ENCODE data around the gene ERAP2. TPM values are rescaled to one million over a fixed set of nuclear protein-coding genes. Genes with fewer than 3 reads are reported as not detected.

Gene ERAP2
- total RNA-seq, 1 experiment from 2014 or later, result 4.5 TPM

DNA sequence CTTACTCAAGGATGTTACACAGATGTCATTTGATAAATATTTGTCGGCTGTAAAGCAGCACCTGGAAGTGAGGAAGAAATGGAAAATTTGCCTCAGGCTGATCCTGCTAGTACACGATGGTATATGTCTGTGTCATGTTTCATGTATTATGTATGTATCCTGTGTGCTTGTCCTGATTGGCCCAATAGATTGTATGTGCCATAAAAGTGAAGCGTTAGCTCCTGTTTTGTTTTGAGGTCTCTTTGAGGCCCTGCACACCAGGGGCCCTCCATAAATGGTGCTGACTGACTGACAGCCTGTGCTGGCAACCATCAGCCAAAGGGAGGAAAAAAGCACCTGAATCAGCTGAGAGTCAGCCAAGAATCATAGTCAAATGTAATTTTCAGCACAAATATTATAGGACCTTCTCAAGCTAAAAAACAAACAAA lies 47.7 kb downstream of the ERAP2 start:
- no TSS peak for BruUV-seq (replicated peaks)
- no peaks in the 10 kb centered on the region for H3K4me1 ChIP-seq
- H3K4me1 Mint-ChIP-seq (ENCODE audit: low read depth, unreplicated experiment), result no peaks in the 10 kb centered on the region
- no peak overlapping the region for H3K27ac Mint-ChIP-seq (ENCODE audit: unreplicated experiment)
- intact Hi-C loops (cut with micrococcal nuclease; ENCODE audit: unreplicated experiment), result no loop called here
- POLR2A ChIA-PET, result no interaction called here
- H3K36me3 Mint-ChIP-seq (ENCODE audit: insufficient read depth, unreplicated experiment), result no peaks in the 10 kb centered on the region
- no peaks in the 10 kb centered on the region for H3K9me3 Mint-ChIP-seq (ENCODE audit: unreplicated experiment)
- H3K36me3 ChIP-seq (ENCODE audit: control insufficient read depth, insufficient read depth, low read length), result no peaks in the 10 kb centered on the region
- CTCF ChIA-PET, result no interaction called here
- DNase-seq, result no peak
- H3K4me3 ChIP-seq (ENCODE audit: low read depth, low read length), result no peak overlapping the region
- H3K4me3 Mint-ChIP-seq (ENCODE audit: unreplicated experiment), result no peak overlapping the region
- H3K27me3 Mint-ChIP-seq (ENCODE audit: insufficient read depth, unreplicated experiment), result no peaks in the 10 kb centered on the region
- H3K27me3 ChIP-seq (replicated peaks; ENCODE audit: control insufficient read depth, insufficient read depth, low read length), result no peaks in the 10 kb centered on the region
- TF ChIP-seq, protein P1, sequence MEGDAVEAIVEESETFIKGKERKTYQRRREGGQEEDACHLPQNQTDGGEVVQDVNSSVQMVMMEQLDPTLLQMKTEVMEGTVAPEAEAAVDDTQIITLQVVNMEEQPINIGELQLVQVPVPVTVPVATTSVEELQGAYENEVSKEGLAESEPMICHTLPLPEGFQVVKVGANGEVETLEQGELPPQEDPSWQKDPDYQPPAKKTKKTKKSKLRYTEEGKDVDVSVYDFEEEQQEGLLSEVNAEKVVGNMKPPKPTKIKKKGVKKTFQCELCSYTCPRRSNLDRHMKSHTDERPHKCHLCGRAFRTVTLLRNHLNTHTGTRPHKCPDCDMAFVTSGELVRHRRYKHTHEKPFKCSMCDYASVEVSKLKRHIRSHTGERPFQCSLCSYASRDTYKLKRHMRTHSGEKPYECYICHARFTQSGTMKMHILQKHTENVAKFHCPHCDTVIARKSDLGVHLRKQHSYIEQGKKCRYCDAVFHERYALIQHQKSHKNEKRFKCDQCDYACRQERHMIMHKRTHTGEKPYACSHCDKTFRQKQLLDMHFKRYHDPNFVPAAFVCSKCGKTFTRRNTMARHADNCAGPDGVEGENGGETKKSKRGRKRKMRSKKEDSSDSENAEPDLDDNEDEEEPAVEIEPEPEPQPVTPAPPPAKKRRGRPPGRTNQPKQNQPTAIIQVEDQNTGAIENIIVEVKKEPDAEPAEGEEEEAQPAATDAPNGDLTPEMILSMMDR (IDR thresholded peaks at IDR 0.05; ENCODE audit: insufficient read depth in 1 of 2, low read depth in 1 of 2, low read length in 1 of 2, severe bottlenecking in 1 of 2, unreplicated experiment in 1 of 2), result no peak
- H3K9me3 ChIP-seq, result no peaks in the 10 kb centered on the region

DNA sequence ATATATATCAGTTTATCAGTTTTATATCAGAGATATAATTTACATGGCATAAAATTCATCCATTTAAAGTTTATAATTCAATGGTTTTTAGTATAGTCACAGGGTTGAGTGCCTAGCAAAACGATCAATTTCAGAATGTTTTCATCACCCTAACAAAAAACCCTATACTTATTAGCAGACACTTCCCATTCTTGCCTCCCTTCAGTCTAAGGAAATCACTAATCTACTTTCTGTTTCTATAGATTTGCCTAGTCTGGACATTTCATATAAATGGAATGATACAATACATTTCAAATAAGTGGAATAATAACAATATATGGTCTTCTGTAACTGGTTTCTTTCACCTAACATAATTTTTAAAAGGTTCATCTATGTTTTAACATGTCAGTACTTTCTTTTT lies 50.0 kb downstream of the ERAP2 start:
- H3K27me3 Mint-ChIP-seq (ENCODE audit: insufficient read depth, unreplicated experiment), result no peaks in the 10 kb centered on the region
- DNase-seq, result no peak
- no peaks in the 10 kb centered on the region for H3K27me3 ChIP-seq (replicated peaks; ENCODE audit: control insufficient read depth, insufficient read depth, low read length)
- H3K4me1 ChIP-seq, result no peaks in the 10 kb centered on the region
- intact Hi-C loops (cut with micrococcal nuclease; ENCODE audit: unreplicated experiment), result no loop called here
- TF ChIP-seq, protein P1 (IDR thresholded peaks at IDR 0.05; ENCODE audit: insufficient read depth in 1 of 2, low read depth in 1 of 2, low read length in 1 of 2, severe bottlenecking in 1 of 2, unreplicated experiment in 1 of 2), result no peak
- H3K36me3 Mint-ChIP-seq (ENCODE audit: insufficient read depth, unreplicated experiment), result no peaks in the 10 kb centered on the region
- no TSS peak for BruUV-seq (replicated peaks)
- H3K9me3 Mint-ChIP-seq (ENCODE audit: unreplicated experiment), result no peaks in the 10 kb centered on the region
- no peak overlapping the region for H3K4me3 Mint-ChIP-seq (ENCODE audit: unreplicated experiment)
- CTCF ChIA-PET, result no interaction called here
- no peaks in the 10 kb centered on the region for H3K9me3 ChIP-seq
- no peak overlapping the region for H3K27ac Mint-ChIP-seq (ENCODE audit: unreplicated experiment)
- POLR2A ChIA-PET, result no interaction called here
- peaks cover 5% of the 10 kb centered on the region for H3K4me1 Mint-ChIP-seq (ENCODE audit: low read depth, unreplicated experiment)
- no peak overlapping the region for H3K4me3 ChIP-seq (ENCODE audit: low read depth, low read length)
- H3K36me3 ChIP-seq (ENCODE audit: control insufficient read depth, insufficient read depth, low read length), result no peaks in the 10 kb centered on the region

- Histone ChIP-seq H3K36me3 (ENCODE audit: control insufficient read depth, insufficient read depth, low read length) (no peaks in the 10 kb centered on the region), H3K27me3 (replicated peaks; ENCODE audit: control insufficient read depth, insufficient read depth, low read length) (no peaks in the 10 kb centered on the region), H3K4me1 (no peaks in the 10 kb centered on the region), H3K9me3 (no peaks in the 10 kb centered on the region), H3K4me3 (ENCODE audit: low read depth, low read length) (no peak overlapping the region)
- Mint-ChIP-seq H3K4me3 (ENCODE audit: unreplicated experiment) (no peak overlapping the region), H3K27me3 (ENCODE audit: insufficient read depth, unreplicated experiment) (no peaks in the 10 kb centered on the region), H3K36me3 (ENCODE audit: insufficient read depth, unreplicated experiment) (no peaks in the 10 kb centered on the region), H3K4me1 (ENCODE audit: low read depth, unreplicated experiment) (peaks cover 5% of the 10 kb centered on the region), H3K9me3 (ENCODE audit: unreplicated experiment) (no peaks in the 10 kb centered on the region), H3K27ac (ENCODE audit: unreplicated experiment) (no peak overlapping the region)
- CTCF ChIA-PET, result no interaction called here
- POLR2A ChIA-PET, result no interaction called here
- intact Hi-C loops (cut with micrococcal nuclease; ENCODE audit: unreplicated experiment), result no loop called here
- TF ChIP-seq, protein P1 (IDR thresholded peaks at IDR 0.05; ENCODE audit: insufficient read depth in 1 of 2, low read depth in 1 of 2, low read length in 1 of 2, severe bottlenecking in 1 of 2, unreplicated experiment in 1 of 2), result no peak
- no peak for DNase-seq
- no TSS peak for BruUV-seq (replicated peaks)
These were observed 50.7 kb downstream of the ERAP2 start for GRCh38 chr5:96927008-96927407.
